ENCODE results near the gene SNED1.

SNED1 gene

GRCh38 chr2:241069821-241070281 is 71.4 kb downstream of the SNED1 start:
- Histone ChIP-seq H3K27me3 (ENCODE audit: insufficient read depth, poor library complexity, severe bottlenecking) (peaks cover 11% of the 10 kb centered on the region), H3K27ac (replicated peaks) (no peak overlapping the region), H3K4me3 (replicated peaks; ENCODE audit: insufficient read depth, low read length) (no peak overlapping the region)
- DNase-seq (ENCODE audit: low read depth in 1 of 2, low spot score in 1 of 2), result no peak
- TF ChIP-seq SPI1 (IDR thresholded peaks at IDR 0.05; ENCODE audit: borderline replicate concordance, low read depth) (no peak), POLR2AphosphoS5 (IDR thresholded peaks at IDR 0.05; ENCODE audit: low read depth) (no peak), REST (IDR thresholded peaks at IDR 0.05; ENCODE audit: insufficient replicate concordance, low read depth) (no peak), GABPA (IDR thresholded peaks at IDR 0.05; ENCODE audit: low read depth) (no peak)
- TF ChIP-seq, protein P1, sequence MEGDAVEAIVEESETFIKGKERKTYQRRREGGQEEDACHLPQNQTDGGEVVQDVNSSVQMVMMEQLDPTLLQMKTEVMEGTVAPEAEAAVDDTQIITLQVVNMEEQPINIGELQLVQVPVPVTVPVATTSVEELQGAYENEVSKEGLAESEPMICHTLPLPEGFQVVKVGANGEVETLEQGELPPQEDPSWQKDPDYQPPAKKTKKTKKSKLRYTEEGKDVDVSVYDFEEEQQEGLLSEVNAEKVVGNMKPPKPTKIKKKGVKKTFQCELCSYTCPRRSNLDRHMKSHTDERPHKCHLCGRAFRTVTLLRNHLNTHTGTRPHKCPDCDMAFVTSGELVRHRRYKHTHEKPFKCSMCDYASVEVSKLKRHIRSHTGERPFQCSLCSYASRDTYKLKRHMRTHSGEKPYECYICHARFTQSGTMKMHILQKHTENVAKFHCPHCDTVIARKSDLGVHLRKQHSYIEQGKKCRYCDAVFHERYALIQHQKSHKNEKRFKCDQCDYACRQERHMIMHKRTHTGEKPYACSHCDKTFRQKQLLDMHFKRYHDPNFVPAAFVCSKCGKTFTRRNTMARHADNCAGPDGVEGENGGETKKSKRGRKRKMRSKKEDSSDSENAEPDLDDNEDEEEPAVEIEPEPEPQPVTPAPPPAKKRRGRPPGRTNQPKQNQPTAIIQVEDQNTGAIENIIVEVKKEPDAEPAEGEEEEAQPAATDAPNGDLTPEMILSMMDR (IDR thresholded peaks at IDR 0.05; ENCODE audit: insufficient read depth, low read length), result no peak

GRCh38 chr2:241070361-241070760 is 71.9 kb downstream of the SNED1 start:
- no peak overlapping the region for H3K4me3 ChIP-seq (replicated peaks; ENCODE audit: insufficient read depth, low read length)
- TF ChIP-seq SPI1 (IDR thresholded peaks at IDR 0.05; ENCODE audit: borderline replicate concordance, low read depth), result no peak
- TF ChIP-seq, protein P1 (IDR thresholded peaks at IDR 0.05; ENCODE audit: insufficient read depth, low read length), result no peak
- TF ChIP-seq REST (IDR thresholded peaks at IDR 0.05; ENCODE audit: insufficient replicate concordance, low read depth), result no peak
- TF ChIP-seq POLR2AphosphoS5 (IDR thresholded peaks at IDR 0.05; ENCODE audit: low read depth), result no peak
- no peak for TF ChIP-seq GABPA (IDR thresholded peaks at IDR 0.05; ENCODE audit: low read depth)
- DNase-seq (ENCODE audit: low read depth in 1 of 2, low spot score in 1 of 2), result no peak
- peaks cover 11% of the 10 kb centered on the region for H3K27me3 ChIP-seq (ENCODE audit: insufficient read depth, poor library complexity, severe bottlenecking)
- no peak overlapping the region for H3K27ac ChIP-seq (replicated peaks)

DNA sequence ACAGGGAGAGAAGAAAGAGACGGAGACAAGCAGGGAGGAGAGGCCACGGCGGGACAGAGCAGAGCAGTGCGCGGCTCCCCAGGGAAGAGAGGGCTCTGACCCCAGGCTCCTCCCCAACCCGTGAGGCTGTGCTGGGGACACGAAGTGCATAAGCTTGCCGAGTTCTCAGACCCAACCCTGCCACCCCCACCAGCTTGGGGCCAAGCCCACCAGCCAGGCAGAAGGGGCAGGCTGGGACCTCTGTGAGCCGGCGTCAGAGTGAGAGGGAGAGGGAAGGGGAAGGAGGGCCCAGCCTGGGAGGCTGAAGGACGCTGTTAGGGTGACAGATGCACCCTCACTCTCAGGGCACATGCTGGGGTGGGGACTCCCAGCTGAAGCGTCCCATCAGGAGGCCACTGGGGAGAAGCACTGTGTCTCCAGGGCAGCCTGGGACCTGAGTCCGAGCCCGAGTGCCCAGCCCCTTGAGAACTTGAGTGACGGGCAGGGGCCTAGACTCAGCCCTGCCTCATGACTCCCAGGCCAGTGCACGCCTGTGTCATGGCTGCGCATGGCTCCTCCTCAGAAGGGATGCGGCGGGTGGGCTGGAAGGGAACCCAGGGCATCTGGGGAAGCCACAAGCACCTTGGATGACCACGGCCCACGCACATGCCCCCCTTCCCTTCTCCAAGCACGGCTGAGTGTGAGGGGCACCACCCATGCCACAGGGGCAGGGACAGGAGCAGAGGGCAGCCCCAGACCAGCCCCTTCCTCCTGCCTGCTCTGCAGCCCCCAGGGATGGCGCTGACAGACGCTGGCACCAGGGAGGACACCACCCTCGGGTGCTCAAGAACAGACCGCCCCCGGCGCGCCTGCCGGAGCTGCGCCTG is 72.6 kb downstream of the SNED1 start:
- H3K27me3 ChIP-seq (ENCODE audit: insufficient read depth, poor library complexity, severe bottlenecking), result peaks cover 11% of the 10 kb centered on the region
- no peak for DNase-seq (ENCODE audit: low read depth in 1 of 2, low spot score in 1 of 2)
- TF ChIP-seq POLR2AphosphoS5 (IDR thresholded peaks at IDR 0.05; ENCODE audit: low read depth), result no peak
- TF ChIP-seq GABPA (IDR thresholded peaks at IDR 0.05; ENCODE audit: low read depth), result no peak
- TF ChIP-seq SPI1 (IDR thresholded peaks at IDR 0.05; ENCODE audit: borderline replicate concordance, low read depth), result no peak
- TF ChIP-seq REST (IDR thresholded peaks at IDR 0.05; ENCODE audit: insufficient replicate concordance, low read depth), result no peak
- H3K27ac ChIP-seq (replicated peaks), result no peak overlapping the region
- no peak overlapping the region for H3K4me3 ChIP-seq (replicated peaks; ENCODE audit: insufficient read depth, low read length)
